HEK293 (cell line): ENCODE measurements around the gene ARL3.

ENCODE experiments used
- IKZF3 ChIP-seq: fragments of 450-650 bp; IDR thresholded peaks from 2 replicates; pipeline ENCODE4 v1.5.0; 2018; ENCODE audit warnings: missing biosample characterization, mild to moderate bottlenecking, missing genetic modification characterization, moderate library complexity
- KLF9 ChIP-seq: fragments of 450-650 bp; formaldehyde crosslinking; IDR thresholded peaks from 2 replicates; pipeline ENCODE4 v1.5.1; 2016; ENCODE audit warnings: missing biosample characterization, missing genetic modification characterization, low read depth
- YY1 ChIP-seq: fragments of 450-650 bp; formaldehyde crosslinking; IDR thresholded peaks from 2 replicates; pipeline ENCODE4 v1.5.1; 2018; ENCODE audit warnings: missing biosample characterization, missing genetic modification characterization
- ZNF146 ChIP-seq: fragments of 450-650 bp; formaldehyde crosslinking; IDR thresholded peaks from 2 replicates; pipeline ENCODE4 v1.5.1; 2016; ENCODE audit warnings: missing biosample characterization, missing genetic modification characterization
- ZNF274 ChIP-seq, 2 experiments: fragments of 200-500 bp in 1 of 2; fragments of 450-650 bp in 1 of 2; sonication (Bioruptor generic) in 1 of 2; formaldehyde crosslinking in 1 of 2; IDR thresholded peaks; 2 replicates each; pipeline versions ENCODE4 v1.5.1 to v1.6.1; 2014 to 2016; ENCODE audit warnings: borderline replicate concordance in 1 of 2, inconsistent platforms in 1 of 2, low read length in 1 of 2, missing biosample characterization in 1 of 2, missing genetic modification characterization in 1 of 2
- ZNF776 ChIP-seq: fragments of 450-650 bp; formaldehyde crosslinking; IDR thresholded peaks from 2 replicates; pipeline ENCODE4 v1.5.0; 2017; ENCODE audit warnings: missing biosample characterization, missing genetic modification characterization, borderline replicate concordance
- TF ChIP-seq, protein P1 (sequence below): sonication (generic); formaldehyde crosslinking; IDR thresholded peaks from 2 replicates; pipeline ENCODE4 v1.8.1; 2022; ENCODE audit warnings: mild to moderate bottlenecking, moderate library complexity, missing genetic modification reagents

DNA sequence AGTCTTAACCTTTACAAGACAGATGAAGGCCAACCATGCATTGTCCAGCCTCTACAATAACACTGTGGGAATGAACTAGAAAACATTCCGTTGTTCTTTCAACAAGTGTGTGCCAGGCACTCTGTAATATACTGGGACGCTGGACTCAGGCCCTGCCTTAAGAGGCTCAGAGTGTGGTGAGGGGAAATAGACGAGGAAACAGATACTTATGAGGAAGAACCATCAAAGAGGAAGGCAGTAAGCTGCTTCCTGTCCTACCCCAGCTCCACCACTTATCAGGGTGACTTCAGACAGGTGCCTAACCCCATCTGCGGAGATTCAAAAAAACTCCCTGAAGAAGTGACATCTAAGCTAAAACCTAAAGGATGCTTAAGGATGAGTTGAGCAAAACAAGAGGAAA lies 78.8 kb downstream of the ARL3 start:
- TF ChIP-seq IKZF3 (tag by site-specific recombination) (no peak), YY1 (tag by site-specific recombination) (no peak), KLF9 (tag by site-specific recombination) (no peak), ZNF146 (no peak), ZNF274 (IDR thresholded peaks at IDR 0.05; ENCODE audit: low read length) (no peak), ZNF274 (tag by site-specific recombination; IDR thresholded peaks at IDR 0.05; ENCODE audit: borderline replicate concordance) (no peak), ZNF776 (no peak)
- TF ChIP-seq, protein P1, sequence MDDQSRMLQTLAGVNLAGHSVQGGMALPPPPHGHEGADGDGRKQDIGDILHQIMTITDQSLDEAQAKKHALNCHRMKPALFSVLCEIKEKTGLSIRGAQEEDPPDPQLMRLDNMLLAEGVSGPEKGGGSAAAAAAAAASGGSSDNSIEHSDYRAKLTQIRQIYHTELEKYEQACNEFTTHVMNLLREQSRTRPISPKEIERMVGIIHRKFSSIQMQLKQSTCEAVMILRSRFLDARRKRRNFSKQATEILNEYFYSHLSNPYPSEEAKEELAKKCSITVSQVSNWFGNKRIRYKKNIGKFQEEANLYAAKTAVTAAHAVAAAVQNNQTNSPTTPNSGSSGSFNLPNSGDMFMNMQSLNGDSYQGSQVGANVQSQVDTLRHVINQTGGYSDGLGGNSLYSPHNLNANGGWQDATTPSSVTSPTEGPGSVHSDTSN: no peak
